ENCODE measurements around the gene CDS2. TPM values are rescaled to one million over a fixed set of nuclear protein-coding genes. Genes with fewer than 3 reads are reported as not detected.

The CDS2 gene
- total RNA-seq, 1 experiment from 2014 or later: 31.2 TPM

DNA sequence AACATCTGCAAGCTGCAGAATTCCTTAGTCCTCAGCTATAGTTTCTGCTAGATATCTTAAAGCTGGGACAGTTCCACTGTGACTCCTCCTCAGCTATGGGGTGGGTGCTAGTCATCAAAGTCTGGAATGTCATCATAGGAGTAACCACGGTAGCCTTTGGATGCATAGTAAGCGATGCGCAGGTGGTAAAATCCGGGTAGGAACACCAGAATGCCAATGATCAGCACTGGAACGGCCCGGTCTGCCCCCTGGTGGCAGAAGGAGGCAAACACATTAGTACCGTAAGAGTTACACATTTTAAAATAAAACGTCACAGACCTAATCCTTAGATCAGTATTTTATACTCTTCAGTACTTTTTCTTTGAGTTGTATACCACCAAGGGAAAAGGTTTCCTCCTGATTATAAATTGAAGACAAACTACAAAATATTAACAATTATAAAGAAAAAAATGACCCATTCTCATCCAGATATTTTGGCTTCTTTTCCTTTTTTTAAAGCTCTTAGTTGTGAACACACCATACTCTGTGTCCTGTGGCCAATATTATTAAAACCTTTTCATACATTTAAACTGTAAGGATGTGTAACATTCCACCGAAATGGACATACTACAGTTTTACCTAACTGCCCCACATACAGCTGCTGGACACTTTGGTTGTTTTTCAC, 26.0 kb upstream of the CDS2 start:
- peak; percentile 27 to 60 for DNase-seq (ENCODE audit: low read depth in 1 of 2, low spot score in 2 of 2)
- peaks cover 76% of the 10 kb centered on the region for H3K36me3 ChIP-seq
- H3K4me3 ChIP-seq: no peak overlapping the region
- H3K27ac ChIP-seq: no peak overlapping the region
- H3K9me3 ChIP-seq (replicated peaks): no peaks in the 10 kb centered on the region
- no peaks in the 10 kb centered on the region for H3K4me1 ChIP-seq (replicated peaks)
- no peaks in the 10 kb centered on the region; the same call in 1 of the 2 replicates for H3K27me3 ChIP-seq (replicated peaks)

DNA sequence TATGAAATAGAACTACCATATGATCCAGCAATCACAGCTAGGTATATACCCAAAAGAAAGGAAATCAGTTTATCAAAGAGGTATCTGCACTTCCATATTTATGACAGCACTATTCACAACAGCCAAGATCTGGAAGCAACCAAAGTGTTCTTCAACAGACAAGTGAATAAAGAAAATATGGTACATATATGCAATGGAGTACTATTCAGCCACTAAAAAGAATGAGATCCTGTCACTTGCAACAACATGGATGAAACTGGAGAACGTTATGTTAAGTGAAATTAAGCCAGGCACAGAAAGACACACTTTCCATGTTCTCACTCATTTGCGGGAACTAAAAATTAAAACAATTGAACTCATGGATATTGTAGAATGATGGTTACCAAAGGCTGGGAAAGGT, 22.3 kb upstream of the CDS2 start:
- DNase-seq (ENCODE audit: low read depth in 1 of 2, low spot score in 2 of 2): no peak
- no peaks in the 10 kb centered on the region for H3K4me1 ChIP-seq (replicated peaks)
- H3K9me3 ChIP-seq (replicated peaks): no peaks in the 10 kb centered on the region
- no peaks in the 10 kb centered on the region for H3K27me3 ChIP-seq (replicated peaks)
- no peak overlapping the region for H3K4me3 ChIP-seq
- H3K27ac ChIP-seq: no peak overlapping the region
- H3K36me3 ChIP-seq: peaks cover 86% of the 10 kb centered on the region

DNA sequence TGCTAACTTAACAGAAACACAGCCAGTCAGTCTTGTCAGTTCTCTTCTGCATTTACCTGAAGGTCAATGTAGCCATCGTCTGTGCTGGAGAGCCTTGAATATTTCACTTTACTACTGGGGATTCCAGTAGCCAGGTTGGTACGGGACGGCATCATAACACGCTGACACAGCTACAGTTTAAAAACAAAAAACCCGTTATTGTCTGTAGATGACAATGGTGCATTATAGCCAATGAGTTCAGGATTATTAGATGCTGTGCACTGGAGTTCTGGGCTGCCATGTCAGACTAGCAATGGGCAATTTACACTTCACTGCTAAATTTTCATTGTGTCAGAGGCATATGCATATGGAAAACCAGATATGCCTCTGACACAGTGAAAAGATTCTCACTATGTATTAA, 17.5 kb upstream of the CDS2 start:
- H3K9me3 ChIP-seq (replicated peaks): no peaks in the 10 kb centered on the region
- no peak for DNase-seq (ENCODE audit: low read depth in 1 of 2, low spot score in 2 of 2)
- no peaks in the 10 kb centered on the region for H3K27me3 ChIP-seq (replicated peaks)
- H3K27ac ChIP-seq: no peak overlapping the region
- peaks cover 88% of the 10 kb centered on the region for H3K36me3 ChIP-seq
- H3K4me3 ChIP-seq: no peak overlapping the region
- peaks cover 6% of the 10 kb centered on the region for H3K4me1 ChIP-seq (replicated peaks)

DNA sequence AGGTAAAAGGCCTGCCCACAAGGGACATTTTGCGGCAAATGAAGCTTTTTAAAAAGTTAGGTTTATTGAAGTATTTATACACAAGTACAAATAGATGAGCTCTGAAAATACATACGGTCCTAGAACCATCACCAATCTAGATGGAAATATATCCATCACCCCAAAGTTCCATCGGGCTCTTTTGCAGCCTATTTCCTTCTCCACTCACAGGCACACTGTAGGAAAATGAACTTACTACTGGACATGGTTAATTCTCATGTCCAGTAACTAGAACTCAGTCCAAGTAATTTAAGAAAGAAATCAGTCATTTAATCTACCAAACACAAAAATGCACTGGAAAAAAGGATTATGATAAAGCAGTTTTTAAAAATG, 13.2 kb upstream of the CDS2 start:
- peaks cover 89% of the 10 kb centered on the region for H3K36me3 ChIP-seq
- H3K9me3 ChIP-seq (replicated peaks): no peaks in the 10 kb centered on the region
- peaks cover 20% of the 10 kb centered on the region for H3K4me1 ChIP-seq (replicated peaks)
- DNase-seq (ENCODE audit: low read depth in 1 of 2, low spot score in 2 of 2): no peak
- H3K27ac ChIP-seq: peak overlapping the region; percentile 53
- H3K27me3 ChIP-seq (replicated peaks): no peaks in the 10 kb centered on the region
- H3K4me3 ChIP-seq: peak overlapping the region; percentile 73

DNA sequence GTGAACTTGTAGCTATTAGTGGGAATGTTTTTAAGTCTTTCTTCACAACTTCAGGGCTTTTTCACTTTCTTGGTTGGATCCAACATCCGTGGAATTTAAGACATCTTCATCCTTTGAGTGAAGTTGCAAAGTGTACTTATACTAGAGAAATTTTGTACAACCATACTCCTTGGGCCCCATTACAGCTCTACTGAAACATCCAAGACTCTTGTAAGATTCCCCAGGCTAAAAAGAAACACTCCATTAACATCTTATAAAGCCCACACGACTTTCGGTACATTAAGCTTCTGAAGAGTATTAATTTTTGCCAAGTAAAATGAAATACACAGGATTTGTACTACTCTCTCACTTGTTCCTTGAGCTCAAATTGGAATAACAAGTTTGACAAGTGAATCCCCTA, 12.4 kb upstream of the CDS2 start:
- Histone ChIP-seq H3K9me3 (replicated peaks) (no peaks in the 10 kb centered on the region), H3K4me3 (no peak overlapping the region), H3K27ac (no peak overlapping the region), H3K36me3 (peaks cover 89% of the 10 kb centered on the region), H3K4me1 (replicated peaks) (peaks cover 22% of the 10 kb centered on the region), H3K27me3 (replicated peaks) (no peaks in the 10 kb centered on the region)
- no peak for DNase-seq (ENCODE audit: low read depth in 1 of 2, low spot score in 2 of 2)

DNA sequence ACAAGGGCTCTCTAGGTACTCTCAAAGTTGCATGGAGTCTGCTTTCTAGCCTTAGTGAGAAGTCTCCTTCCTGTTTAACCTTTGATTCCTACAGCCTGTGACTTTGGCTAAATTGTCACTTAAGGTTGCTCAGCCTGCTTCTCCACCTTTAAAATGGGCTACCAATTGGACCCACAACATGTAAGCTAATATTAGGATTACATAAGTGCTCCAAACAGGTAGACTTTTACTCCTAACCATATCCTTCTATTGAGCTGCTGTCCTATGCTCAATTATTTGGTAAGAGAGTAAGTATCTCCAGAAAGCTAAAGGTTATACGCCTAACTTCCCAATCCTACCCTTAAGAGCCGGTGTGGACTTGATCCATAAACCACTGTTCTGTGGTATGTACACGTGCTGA, 9.9 kb upstream of the CDS2 start:
- no peaks in the 10 kb centered on the region for H3K9me3 ChIP-seq (replicated peaks)
- peaks cover 73% of the 10 kb centered on the region for H3K36me3 ChIP-seq
- H3K27ac ChIP-seq: no peak overlapping the region
- peaks cover 22% of the 10 kb centered on the region for H3K4me1 ChIP-seq (replicated peaks)
- H3K4me3 ChIP-seq: no peak overlapping the region
- H3K27me3 ChIP-seq (replicated peaks): no peaks in the 10 kb centered on the region
- DNase-seq (ENCODE audit: low read depth in 1 of 2, low spot score in 2 of 2): no peak

DNA sequence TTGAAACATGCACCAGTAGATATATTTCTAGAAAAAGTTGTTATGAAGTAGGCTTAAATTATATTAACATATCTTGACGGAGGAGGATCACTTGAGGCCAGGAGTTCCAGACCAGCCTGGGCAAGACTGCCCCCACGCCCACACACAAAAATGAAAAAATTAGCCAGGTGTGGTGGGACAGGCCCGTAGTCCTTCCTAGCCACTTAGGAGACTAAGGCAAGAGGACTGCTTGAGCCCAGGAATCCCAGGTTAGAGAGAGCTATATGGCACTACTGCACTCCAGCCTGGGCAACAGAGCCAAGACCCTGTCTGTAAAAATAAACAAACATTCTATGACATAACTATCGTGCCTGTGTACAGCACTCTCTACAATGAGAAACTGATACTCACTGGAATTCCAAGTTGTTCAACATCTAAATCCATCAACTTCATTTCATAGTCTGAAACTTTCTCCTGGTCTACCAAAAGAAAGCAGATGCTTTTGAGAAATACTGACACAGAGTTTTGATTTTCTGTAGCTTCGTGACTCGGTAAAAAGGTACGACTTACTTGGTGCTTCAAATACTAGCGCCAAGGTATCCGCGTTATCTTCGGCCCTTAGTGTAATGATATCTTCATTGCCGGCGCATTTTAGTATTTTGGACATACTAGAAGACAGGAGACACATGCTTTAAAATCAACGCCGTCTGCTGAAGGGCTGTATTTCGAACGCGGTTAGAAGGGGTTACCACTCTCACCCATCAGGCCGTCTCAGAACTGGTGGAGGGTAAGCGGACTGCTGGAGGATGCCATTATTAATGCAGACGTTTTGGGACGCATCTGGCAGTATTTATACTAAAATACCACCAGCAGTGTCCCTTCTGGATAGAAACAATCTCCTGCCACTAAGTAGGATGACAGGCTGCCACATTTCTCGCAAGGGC, 8.3 kb upstream of the CDS2 start:
- Histone ChIP-seq H3K36me3 (peaks cover 61% of the 10 kb centered on the region), H3K9me3 (replicated peaks) (no peaks in the 10 kb centered on the region), H3K4me3 (peak overlapping the region; percentile 82), H3K4me1 (replicated peaks) (peaks cover 18% of the 10 kb centered on the region), H3K27ac (peak overlapping the region; percentile 83), H3K27me3 (replicated peaks) (no peaks in the 10 kb centered on the region)
- DNase-seq (ENCODE audit: low read depth in 1 of 2, low spot score in 2 of 2): no peak

DNA sequence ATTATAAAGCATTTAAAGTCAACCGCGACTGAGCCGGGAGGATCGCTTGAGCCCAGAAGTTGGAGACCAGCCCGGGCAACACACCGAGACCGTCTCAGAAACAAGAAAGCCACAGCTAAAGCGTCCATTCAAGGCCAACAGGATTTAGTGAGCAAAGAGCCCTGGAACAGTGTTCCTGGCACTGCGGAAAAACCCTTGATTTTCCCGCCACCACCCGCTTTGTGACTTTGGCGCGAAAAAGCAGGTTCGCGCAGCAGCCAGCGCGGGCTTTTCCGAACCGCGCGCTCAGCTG, 7.7 kb upstream of the CDS2 start:
- Histone ChIP-seq H3K27me3 (replicated peaks) (no peaks in the 10 kb centered on the region), H3K36me3 (peaks cover 55% of the 10 kb centered on the region), H3K27ac (peak overlapping the region; percentile 83), H3K9me3 (replicated peaks) (no peaks in the 10 kb centered on the region), H3K4me1 (replicated peaks) (peaks cover 16% of the 10 kb centered on the region), H3K4me3 (peak overlapping the region; percentile 82)
- no peak for DNase-seq (ENCODE audit: low read depth in 1 of 2, low spot score in 2 of 2)

DNA sequence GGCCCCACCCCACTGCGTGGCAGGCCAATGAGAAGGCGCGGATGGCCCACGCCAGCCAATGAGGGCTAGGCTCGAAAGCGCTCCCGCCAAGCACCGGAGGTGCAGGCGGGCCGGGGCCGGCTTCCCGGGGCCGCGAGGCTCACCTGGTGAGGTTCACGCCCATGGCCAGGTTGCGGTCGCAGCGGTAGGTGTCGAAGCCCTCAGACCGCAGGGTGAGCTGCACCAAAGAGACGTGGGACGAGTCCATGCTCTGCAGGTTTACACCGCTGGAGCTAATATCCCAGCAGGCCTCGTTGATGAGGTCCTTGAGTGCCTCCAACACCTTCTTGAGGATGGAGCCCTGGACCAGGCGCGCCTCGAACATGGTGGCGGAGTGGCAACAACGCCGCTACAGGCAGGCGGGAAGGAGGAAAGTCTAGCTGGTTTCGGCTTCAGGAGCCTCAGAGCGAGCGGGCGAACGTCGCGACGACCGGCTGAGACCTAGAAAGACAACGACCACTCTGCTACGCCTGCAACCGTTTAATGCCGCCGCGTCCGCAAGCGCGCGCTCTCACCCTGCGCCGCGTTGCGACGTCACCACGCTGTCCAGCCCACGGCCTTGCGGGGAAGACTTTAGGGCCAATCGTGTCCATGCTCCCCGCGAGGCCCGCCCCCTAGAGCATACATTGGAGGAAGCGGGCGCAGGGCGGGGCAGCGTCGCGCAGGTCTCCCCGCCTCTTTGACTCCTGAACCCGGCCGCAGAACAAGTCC, 7.2 kb upstream of the CDS2 start, which contains the start of gene PCNA:
Gene PCNA, minus strand, starts transcription at position 524 of the 750 bp plus-strand sequence. Its CDS starts 160 bp downstream, at position 364.
- Histone ChIP-seq H3K9me3 (replicated peaks) (no peaks in the 10 kb centered on the region), H3K36me3 (peaks cover 50% of the 10 kb centered on the region), H3K27ac (peak within 1 kb of the TSS; percentile 83), H3K4me1 (replicated peaks) (peaks cover 16% of the 10 kb centered on the region), H3K27me3 (replicated peaks) (no peaks in the 10 kb centered on the region), H3K4me3 (peak within 1 kb of the TSS; percentile 82)
- DNase-seq (ENCODE audit: low read depth in 1 of 2, low spot score in 2 of 2): peak; percentile 96 to 97

DNA sequence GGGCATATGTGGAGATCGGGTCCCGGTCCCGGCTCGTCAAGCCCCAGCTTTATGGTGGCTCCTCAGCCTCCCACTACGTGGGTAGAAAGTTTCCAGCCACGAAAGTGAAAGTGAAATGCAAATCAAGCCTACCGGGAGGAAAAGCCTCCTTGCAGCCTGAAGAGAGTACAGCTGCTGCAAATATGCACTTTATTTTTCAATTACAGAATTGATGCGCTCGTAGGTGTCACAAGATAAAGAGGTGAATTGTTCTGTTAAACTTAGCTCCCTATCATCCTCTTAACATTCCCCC, 6.7 kb upstream of the CDS2 start:
- no peaks in the 10 kb centered on the region for H3K9me3 ChIP-seq (replicated peaks)
- peak overlapping the region; percentile 13 for H3K27ac ChIP-seq
- peak overlapping the region; percentile 82 for H3K4me3 ChIP-seq
- no peak for DNase-seq (ENCODE audit: low read depth in 1 of 2, low spot score in 2 of 2)
- peaks cover 45% of the 10 kb centered on the region for H3K36me3 ChIP-seq
- no peaks in the 10 kb centered on the region for H3K27me3 ChIP-seq (replicated peaks)
- H3K4me1 ChIP-seq (replicated peaks): peaks cover 16% of the 10 kb centered on the region

DNA sequence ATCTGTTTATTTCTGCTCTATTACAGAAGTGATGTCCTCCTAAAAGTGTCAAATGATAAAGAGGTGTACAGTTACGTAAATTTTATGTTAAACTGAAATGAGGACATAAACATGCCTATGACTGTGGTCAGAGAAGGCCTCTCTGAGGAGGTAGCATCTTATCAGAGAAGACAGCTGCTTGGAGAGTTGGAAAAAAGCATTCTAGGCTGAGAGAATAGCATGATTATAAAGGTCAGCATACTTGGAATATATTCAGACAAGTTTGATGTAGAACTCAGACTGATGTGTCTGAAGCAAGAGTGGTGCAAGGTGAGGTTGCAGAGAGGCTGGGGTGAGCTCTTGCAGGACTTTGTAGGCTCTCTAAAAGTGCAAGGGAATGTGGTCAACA, 3.9 kb upstream of the CDS2 start:
- DNase-seq (ENCODE audit: low read depth in 1 of 2, low spot score in 2 of 2): no peak
- peaks cover 24% of the 10 kb centered on the region for H3K36me3 ChIP-seq
- H3K27ac ChIP-seq: no peak overlapping the region
- no peak overlapping the region for H3K4me3 ChIP-seq
- no peaks in the 10 kb centered on the region for H3K9me3 ChIP-seq (replicated peaks)
- peaks cover 16% of the 10 kb centered on the region for H3K4me1 ChIP-seq (replicated peaks)
- no peaks in the 10 kb centered on the region for H3K27me3 ChIP-seq (replicated peaks)

DNA sequence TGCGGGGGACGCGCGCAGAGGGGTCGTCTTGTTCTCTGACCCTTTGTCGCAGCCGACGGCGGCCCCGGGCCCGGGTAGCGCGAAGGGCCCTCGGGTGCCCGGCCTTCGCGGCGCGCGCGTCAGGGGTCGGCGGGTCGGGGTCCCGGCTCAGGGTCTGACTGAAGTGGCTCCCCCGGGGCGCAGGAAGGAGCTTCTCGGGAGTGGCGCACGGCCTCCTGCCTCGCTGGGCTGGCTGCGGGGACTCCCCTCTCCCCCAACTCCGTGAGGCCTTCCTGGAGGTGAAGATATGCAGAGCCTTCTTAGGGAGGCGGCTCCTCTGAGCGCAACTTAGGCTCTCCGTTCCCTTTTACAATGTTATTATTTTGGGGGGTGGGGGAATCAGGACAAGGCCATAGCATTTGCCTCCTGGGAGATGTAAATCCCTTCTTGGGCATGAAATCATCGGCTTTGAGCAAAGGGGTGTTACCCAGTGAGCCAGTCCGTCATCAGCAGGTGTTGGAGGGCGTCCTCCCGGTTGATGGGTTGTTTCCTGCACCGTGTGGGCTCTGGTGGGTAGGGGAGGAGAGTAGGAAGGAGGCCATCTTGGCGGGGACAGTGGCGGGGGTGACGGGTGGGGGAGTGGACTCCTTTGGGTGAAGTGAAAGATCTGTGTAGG, 523 bp downstream of the CDS2 start:
- Histone ChIP-seq H3K36me3 (peaks cover 13% of the 10 kb centered on the region), H3K9me3 (replicated peaks) (no peaks in the 10 kb centered on the region), H3K4me3 (peak overlapping the region; percentile 85), H3K27ac (peak overlapping the region; percentile 49), H3K27me3 (replicated peaks) (no peaks in the 10 kb centered on the region), H3K4me1 (replicated peaks) (peaks cover 31% of the 10 kb centered on the region)
- peak in 1 of 2 experiments; percentile 33 for DNase-seq (ENCODE audit: low read depth in 1 of 2, low spot score in 2 of 2)

DNA sequence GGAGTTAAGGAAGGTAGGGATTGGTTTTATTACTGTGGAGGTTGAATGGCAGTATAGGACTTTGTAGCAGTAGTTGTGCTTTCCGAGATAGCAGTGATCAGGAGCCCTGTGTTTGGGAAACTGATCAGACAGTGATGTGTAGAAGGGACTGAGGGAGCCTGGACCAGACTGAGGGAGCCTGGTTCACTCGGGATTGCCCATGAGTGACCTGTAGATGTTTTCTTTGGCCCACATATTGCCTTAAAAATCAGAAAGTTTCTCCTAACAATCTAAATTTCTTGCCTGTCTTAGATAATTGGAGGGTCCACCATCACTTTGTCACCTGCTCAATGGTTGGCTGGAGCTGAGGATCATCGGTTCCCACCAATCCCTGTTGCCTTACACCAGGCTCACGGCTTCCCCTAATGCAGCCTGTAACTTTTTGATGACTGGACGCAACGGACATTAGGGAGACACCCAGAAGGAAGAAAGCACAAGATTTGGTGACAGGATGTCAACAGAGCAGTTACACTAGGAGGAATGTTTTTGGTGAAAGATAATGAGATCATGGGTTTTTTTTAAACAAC, 1.1 kb downstream of the CDS2 start:
- Histone ChIP-seq H3K27me3 (replicated peaks) (no peaks in the 10 kb centered on the region), H3K4me1 (replicated peaks) (peaks cover 31% of the 10 kb centered on the region), H3K36me3 (peaks cover 13% of the 10 kb centered on the region), H3K27ac (no peak overlapping the region), H3K4me3 (peak overlapping the region; percentile 85), H3K9me3 (replicated peaks) (no peaks in the 10 kb centered on the region)
- no peak for DNase-seq (ENCODE audit: low read depth in 1 of 2, low spot score in 2 of 2)

Measured in SJSA1 (cell line).